PFSK-1 (cell line): ENCODE results near the gene MANSC4. TPM values are rescaled to one million over a fixed set of nuclear protein-coding genes. Genes with fewer than 3 reads are reported as not detected.

Experiments used
- FOXP2 ChIP-seq: optimal IDR thresholded peaks from 2 replicates; pipeline ENCODE3; 2011; ENCODE audit warnings: borderline replicate concordance, control low read depth, inconsistent platforms; ENCODE audit not compliant: insufficient read depth; ENCODE audit errors: extremely low read length, extremely low read depth
- POLR2AphosphoS5 ChIP-seq: IDR thresholded peaks from 2 replicates; pipeline ENCODE4 v1.6.1; 2012; ENCODE audit warnings: low read depth, mild to moderate bottlenecking, control low read depth, low read length, moderate library complexity
- REST ChIP-seq, 2 experiments: IDR thresholded peaks; 2 replicates each; pipeline versions ENCODE4 v1.6.1 to v1.8.0; 2011 to 2012; ENCODE audit warnings: low read depth in 2 of 2, low read length in 2 of 2, control low read depth in 1 of 2, inconsistent platforms in 1 of 2, mild to moderate bottlenecking in 1 of 2, moderate library complexity in 1 of 2; ENCODE audit not compliant: insufficient read depth in 1 of 2
- SIN3A ChIP-seq: IDR thresholded peaks from 2 replicates; pipeline ENCODE4 v1.6.1; 2012; ENCODE audit warnings: mild to moderate bottlenecking, low read length, moderate library complexity, borderline replicate concordance; ENCODE audit not compliant: insufficient read depth
- TAF1 ChIP-seq: IDR thresholded peaks from 2 replicates; pipeline ENCODE4 v1.6.1; 2012; ENCODE audit warnings: low read length, control low read depth, borderline replicate concordance; ENCODE audit not compliant: insufficient read depth
- polyA plus RNA-seq: library from polyadenylated mRNA; unstranded; fragments of >200 nt; gene quantifications from one replicate; pipeline ENCODE4 v1.2.1, GENCODE V29; 2012; ENCODE audit warnings: low read depth, missing spikeins; ENCODE audit not compliant: insufficient read length

MANSC4 gene
- polyA plus RNA-seq, result not detected

GRCh38 chr12:27779920-27780611, at the start of gene MANSC4, which contains the start of gene KLHL42:
Gene MANSC4, minus strand, starts transcription at chr12:27780236. Its CDS starts 8,960 bp downstream, at chr12:27771276.
Gene KLHL42, plus strand, starts transcription at chr12:27780233. Its CDS starts 98 bp downstream, at chr12:27780331.
- peak; percentile 46 for TF ChIP-seq POLR2AphosphoS5
- TF ChIP-seq REST (IDR thresholded peaks at IDR 0.05; ENCODE audit: insufficient read depth in 1 of 2, low read depth in 2 of 2, low read length in 2 of 2), result peak in 1 of 2 experiments; percentile 52; a peak in 1 of 4 replicates
- TF ChIP-seq TAF1, result peak; percentile 25; the same call in 1 of the 2 replicates
- no peak for TF ChIP-seq SIN3A

- TF ChIP-seq REST (IDR thresholded peaks at IDR 0.05; ENCODE audit: insufficient read depth in 1 of 2, low read depth in 2 of 2, low read length in 2 of 2) (no peak), TAF1 (no peak), POLR2AphosphoS5 (no peak), SIN3A (no peak), FOXP2 (no peak)
Measured at GRCh38 chr12:27828196-27828595, 48.2 kb upstream of the MANSC4 start.

DNA sequence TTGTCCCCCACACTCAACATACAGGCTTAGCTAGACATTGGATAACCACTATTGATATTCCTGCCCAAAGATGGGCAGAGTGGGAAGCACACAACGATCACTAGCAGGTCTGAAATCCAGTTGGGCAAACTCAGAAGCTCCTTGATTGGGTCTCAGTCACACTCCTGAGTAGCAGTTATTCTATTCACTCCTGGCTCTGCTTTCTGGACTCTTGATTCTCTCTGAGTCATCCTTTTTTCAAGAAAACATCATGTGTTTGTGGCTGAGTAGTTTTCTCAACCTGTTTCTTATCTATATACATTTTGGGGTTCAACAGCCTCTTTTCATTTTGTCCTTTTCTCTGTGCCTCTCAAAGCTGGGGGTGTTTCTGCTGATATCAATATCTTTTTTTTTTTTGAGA, 46.0 kb upstream of the MANSC4 start:
- TF ChIP-seq TAF1 (no peak), REST (IDR thresholded peaks at IDR 0.05; ENCODE audit: insufficient read depth in 1 of 2, low read depth in 2 of 2, low read length in 2 of 2) (no peak), SIN3A (no peak), POLR2AphosphoS5 (no peak), FOXP2 (no peak)

- TF ChIP-seq POLR2AphosphoS5, result no peak
- no peak for TF ChIP-seq SIN3A
- TF ChIP-seq FOXP2, result no peak
- TF ChIP-seq REST (IDR thresholded peaks at IDR 0.05; ENCODE audit: insufficient read depth in 1 of 2, low read depth in 2 of 2, low read length in 2 of 2), result no peak
- no peak for TF ChIP-seq TAF1
Measured at GRCh38 chr12:27824126-27824842, 44.2 kb upstream of the MANSC4 start.
